GM18498 (cell line): Measurements from ENCODE around the gene TAS2R19.

Experiments
- ATAC-seq: cut with Tn5 transposase; IDR thresholded peaks from one replicate; pipeline ENCODE4 v1.9.1; 2021; ENCODE audit warnings: mild to moderate bottlenecking, moderate library complexity; ENCODE audit not compliant: unreplicated experiment

The TAS2R19 gene

GRCh38 chr12:10994307-10994706 is 28.1 kb downstream of the TAS2R19 start:
- no peak for ATAC-seq

- no peak for ATAC-seq
Observed at GRCh38 chr12:10989107-10989506, 33.3 kb downstream of the TAS2R19 start.

GRCh38 chr12:10986812-10987211 is 35.6 kb downstream of the TAS2R19 start, which contains the start of gene TAS2R50:
TSS of gene TAS2R50 (minus strand) at chr12:10986912. CDS start at chr12:10986860, 52 bp downstream.
- no peak for ATAC-seq

- ATAC-seq = no peak
Observed at GRCh38 chr12:10982244-10982643, 40.2 kb downstream of the TAS2R19 start.

- ATAC-seq = no peak
Observed at GRCh38 chr12:10974965-10975364, 47.5 kb downstream of the TAS2R19 start.
